ENCODE results near the gene USP32.
"Not testable (repeated sequence)": the region's sequence is repeated elsewhere in the genome, so short reads cannot be mapped to it uniquely, and the experiment has no call there.

USP32 gene

GRCh38 chr17:60406887-60407286 lies 15.0 kb upstream of the USP32 start:
- DNase-seq = no peak

- DNase-seq = no peak
Observed at GRCh38 chr17:60403962-60404361, 12.0 kb upstream of the USP32 start.

DNA sequence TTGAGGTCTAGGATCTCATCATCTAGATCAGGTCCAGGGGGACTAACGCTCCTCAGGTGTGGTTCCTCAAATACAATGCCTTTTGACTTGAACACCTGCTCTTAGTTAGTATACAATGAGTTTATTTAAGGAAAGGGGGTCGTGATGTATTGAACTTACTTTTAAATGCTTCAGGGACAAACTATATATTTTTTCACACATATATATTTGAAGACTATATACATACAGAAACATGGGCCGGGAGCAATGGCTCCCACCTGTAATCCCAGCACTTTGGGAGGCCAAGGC lies 11.5 kb upstream of the USP32 start:
- no peak for DNase-seq

- no peak for DNase-seq
Observed at GRCh38 chr17:60401819-60402218, 9.9 kb upstream of the USP32 start.

GRCh38 chr17:60398227-60398959 lies 6.5 kb upstream of the USP32 start:
- DNase-seq = no peak

GRCh38 chr17:60396412-60396811 lies 4.5 kb upstream of the USP32 start:
- DNase-seq = no peak

GRCh38 chr17:60395508-60396065 lies 3.7 kb upstream of the USP32 start:
- DNase-seq = no peak

DNA sequence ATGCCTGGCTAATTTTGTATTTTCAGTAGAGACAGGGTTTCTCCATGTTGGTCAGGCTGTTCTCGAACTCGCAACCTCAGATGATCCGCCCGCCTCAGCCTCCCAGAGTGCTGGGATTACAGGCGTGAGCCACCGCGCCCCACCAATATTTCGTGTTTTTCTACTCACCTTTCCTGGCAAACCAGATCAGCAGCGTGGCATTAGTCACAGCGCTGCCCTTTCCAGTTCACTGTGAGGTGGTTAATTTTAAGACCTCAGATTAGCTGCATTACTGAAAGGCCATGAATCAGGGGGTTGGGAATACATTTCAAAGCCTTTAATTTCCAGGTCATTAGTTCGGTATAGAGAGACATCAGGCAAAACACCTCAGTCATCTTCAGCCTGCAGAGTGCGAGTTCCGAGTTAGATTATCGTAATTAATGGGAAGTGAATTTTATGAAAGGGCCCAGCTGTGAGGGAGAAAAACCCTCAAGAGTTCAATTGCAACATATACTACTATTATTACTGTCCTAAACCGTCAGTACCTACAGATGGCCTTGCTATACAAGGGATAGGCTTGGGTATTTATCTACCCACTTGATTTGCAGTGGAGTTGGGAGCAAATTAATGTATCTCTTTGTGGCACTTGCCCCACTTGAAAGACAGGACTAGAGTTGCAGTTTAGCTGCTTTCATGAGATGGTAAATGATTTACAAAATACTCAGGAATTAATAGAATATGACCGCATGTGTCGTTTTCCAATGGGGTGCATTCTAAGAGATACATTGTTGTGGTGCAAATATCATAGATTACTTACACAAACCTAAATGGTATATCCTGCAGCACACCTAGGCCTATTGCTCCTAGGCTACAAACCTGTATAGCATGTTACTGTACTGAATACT lies 2.1 kb upstream of the USP32 start:
- no peak for DNase-seq

DNA sequence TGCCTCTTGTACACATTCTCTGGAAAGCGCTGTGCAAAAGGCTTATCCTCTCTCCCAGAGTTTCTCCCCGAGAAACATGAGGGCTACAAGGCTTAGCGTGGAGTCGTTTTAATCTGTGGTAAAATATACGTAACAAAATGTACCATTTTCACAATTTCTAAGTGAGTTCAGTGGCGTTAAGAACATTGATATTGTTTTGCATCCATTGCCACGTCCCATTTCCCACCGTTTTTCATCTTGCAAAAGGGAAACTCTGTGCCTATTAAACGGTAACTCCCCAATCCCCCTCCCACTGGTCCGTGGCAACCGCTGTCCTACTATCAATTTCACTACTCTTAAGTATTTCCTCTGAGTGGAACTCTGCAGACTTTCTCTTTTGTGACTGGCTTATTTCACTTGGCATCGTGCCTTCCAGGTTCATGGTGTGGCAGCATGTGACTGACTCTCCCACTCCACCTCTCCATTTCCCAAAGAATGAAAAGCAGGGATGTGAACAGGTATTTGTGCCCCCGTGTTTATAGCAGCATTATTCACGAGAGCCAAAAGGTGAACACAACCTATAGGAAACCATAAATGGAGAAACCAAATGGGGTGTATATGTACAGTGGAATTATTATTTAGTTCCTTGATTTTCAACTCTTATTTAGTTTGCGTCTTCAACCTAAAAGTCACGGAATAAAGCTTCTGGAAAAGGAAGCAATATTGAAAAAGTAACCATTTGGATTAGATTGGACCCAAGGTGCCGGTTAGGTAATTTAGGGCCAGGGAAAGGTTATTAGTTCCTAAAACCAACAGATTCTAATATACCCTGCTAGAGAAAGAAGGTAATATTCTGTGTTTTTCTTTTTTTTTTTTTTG lies 1.1 kb upstream of the USP32 start:
- no peak for DNase-seq

DNA sequence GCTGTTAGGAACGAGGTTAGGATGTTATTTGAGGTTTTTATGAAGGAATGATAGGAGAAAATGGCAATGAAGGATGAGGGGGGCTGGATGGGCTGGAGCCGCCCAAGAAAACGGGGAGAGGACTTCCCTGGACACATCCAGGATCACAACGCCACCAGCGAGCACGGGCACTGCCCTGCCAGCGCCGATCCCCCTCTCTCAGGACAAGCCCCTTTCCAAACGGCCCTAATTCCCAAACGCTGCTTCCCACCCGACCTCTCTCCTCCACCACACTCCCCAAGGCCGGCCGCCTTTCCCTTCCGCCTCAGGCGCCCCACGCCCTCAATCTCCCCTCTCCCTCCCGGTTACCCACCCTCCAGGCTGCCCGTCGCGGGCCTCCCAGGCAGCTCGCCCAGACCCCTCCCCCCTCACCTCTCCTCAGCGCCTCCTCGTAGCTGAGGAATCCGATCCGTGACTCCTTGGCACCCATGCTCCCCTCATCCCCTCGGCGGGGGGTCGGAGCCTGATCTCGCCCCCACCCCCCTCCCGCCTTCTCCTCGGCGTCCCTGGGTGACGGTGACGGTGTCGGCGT lies 377 bp downstream of the USP32 start:
- no peak for DNase-seq

DNA sequence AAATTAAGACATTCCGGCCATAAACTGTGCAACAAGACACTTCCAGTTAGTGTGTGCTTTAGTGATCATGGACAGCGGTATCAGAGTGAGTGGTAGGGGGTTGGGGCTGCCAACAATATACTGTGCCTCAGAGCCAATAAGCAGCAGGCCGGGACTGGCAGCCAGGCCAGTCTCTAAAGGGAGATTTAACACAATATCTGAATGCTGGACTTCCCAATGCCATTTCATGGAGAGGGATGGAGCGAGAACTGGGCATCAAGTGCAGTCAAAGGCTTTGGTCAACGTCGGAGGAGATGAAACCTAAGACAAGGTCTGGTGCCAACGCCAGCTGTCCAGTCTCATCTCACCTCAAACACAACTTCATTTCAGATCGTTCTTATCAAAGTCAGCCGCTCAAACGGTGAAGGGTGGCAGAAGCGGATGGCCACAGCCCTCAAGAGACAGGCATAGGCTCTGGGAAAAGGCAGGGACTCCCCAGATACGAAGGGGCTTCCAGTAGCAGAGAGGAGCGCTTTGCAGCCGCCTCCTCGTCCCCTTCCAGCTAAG lies 935 bp downstream of the USP32 start:
- DNase-seq = peak; percentile 34

DNA sequence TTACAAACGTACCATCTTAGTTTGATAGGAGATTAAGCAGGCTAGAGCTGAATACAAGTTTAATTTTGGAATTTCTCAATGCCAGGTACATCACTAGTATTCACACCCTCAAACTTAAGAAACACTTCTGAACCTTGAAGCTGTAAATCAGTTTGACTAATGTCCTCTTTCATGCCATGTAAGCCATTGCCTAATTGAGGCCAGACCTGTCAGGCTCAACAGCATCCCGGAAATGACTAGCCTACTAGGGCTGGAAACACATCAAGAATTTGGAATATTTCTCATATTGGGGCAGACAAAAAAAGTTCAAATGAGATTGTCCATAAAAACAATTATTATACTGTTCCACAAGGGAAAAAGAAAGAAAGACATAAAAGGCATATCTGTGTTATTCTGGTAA lies 1.7 kb downstream of the USP32 start:
- DNase-seq = no peak

DNA sequence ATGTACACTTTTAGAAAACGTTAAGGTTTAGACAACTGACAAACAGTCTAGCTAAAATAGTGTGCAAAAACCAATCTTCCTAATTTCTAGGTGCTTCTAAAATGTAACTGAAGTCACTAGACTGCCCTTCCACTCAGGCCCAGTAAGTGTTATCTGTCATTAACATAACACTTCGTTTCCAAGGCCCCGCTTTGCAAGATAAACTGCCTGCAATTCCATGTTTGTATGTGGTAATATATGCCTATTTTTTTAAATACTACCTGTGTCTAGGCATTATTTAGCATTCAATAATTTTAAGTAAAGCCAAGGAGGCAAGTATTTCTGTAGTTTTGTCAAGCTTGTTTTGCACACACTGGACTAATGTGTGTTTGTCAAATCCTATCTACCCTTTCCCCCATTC lies 3.2 kb downstream of the USP32 start:
- no peak for DNase-seq

- no peak for DNase-seq
Observed at GRCh38 chr17:60387666-60388065, 4.3 kb downstream of the USP32 start.

GRCh38 chr17:60386147-60387058 lies 5.5 kb downstream of the USP32 start:
- DNase-seq = no peak

DNA sequence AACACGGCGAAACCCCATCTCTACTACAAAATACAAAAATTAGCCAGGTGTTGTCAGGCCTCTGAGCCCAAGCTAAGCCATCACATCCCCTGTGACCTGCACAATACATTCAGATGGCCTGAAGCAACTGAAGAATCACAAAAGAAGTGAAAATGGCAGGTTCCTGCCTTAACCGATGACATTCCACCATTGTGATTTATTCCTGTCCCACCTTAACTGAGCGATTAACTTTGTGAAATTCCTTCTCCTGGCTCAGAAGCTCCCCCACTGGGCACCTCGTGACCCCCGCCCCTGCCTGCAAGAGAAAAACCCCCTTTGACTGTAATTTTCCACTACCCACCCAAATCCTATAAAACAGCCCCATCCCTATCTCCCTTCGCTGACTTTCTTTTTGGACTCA lies 7.0 kb downstream of the USP32 start:
- not testable (repeated sequence) for DNase-seq

DNA sequence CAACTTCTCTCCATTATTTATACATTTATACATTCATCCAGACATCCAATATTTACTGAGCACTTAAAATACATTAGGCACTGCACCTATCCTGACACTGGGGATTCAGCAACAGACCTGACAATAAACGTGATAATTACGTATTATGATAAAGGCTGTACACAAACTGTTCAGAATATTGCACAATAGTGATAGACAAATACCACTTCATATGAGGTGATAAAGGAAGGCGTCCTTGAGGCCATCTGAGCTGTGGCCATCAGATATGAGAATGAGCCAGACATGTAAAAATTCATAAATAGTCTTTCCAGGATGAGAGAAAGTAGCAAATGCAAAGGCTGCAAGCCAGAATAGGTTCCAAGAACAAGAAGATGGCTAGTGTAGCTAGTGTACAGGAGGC lies 8.6 kb downstream of the USP32 start:
- DNase-seq = no peak

DNA sequence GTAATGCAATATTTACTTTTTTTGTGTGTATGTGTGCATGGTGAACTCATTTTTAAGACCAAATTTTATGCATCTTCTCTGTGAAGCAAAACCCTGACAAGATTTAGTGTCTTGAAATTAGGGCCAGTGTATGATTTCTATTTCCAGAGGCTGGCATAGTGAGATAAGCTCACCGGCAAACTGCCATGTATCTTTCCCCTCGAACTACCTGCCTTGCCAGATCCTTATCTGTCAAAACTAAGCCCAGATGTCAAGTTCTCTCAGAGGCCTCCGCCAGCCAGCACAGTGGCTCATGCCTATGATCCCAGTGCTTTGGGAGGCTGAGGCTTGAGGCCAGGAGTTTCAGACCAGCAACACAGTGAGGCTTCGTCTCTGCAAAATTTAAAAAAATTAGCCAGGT lies 10.0 kb downstream of the USP32 start:
- no peak for DNase-seq

DNA sequence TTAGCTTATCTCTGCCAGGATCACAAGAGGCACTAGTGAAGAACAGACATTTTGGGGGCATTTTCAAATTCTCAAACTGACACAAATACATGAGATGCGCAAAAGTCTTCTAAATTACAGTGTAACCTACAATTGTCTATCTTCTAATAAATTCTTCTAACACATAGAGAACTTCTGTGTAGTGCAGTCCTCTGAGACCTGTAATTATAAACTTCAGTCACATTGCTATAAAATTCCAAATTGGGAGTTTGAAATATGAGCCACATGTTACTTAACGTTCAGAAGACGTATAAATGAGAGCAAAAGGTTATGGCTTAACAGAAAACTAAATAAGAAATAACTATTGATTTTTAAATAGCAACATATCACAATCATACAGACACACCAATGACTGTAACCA lies 12.5 kb downstream of the USP32 start:
- DNase-seq = not testable (repeated sequence)

GRCh38 chr17:60378187-60378586 lies 13.7 kb downstream of the USP32 start:
- DNase-seq = not testable (repeated sequence)

DNA sequence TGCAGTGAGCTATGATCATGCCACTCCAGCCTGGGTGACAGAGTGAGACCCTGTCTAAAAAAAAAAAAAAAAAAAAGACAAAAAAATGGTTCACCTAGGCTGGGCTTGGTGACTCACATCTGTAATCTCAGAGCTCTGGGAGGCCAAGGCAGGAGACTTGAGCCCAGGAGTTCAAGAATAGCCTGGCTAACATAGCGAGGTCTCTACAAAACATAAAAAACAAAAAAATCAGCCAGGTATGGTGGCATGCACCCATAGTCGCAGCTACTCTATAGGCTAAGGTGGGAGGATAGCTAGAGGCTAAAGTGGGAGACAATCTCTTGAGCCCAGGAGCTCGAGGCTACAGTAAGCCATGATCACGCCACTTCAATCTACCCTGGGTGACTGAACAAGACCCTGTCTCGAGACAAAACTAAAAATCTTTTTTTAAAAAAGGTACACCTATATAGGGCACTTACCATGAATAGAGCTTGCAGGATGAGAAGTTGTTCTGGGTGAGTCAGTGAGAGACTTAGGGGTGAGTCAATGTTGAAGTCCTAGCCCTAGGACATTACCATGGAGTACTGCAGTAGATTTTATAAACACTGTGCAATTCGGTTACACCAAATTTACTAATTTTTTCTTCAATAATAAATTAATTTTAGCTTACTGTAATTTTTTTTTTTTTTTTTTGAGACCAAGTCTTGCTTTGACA lies 19.0 kb downstream of the USP32 start:
- no peak for DNase-seq
